RWPE1 (cell line): Measurements from ENCODE around the gene PRKN.
"Not testable (repeated sequence)": the region's sequence is repeated elsewhere in the genome, so short reads cannot be mapped to it uniquely, and the experiment has no call there.

Experiments used
- CTCF ChIA-PET: fragments of 350-600 bp; sonication (Branson Sonifier 250); formaldehyde crosslinking; extraction: SDS; loops from one replicate; lab custom pipeline; 2021; lab: Yijun Ruan, JAX
- POLR2A ChIA-PET: fragments of 400-600 bp; formaldehyde crosslinking; extraction: SDS; loops from one replicate; lab custom pipeline; 2020; ENCODE audit warnings: antibody characterized with exemption; ENCODE audit not compliant: low non-redundant PET; lab: Yijun Ruan, JAX
- DNase-seq: peaks from one replicate; pipeline ENCODE4 v3.0.0; 2012; ENCODE audit warnings: low spot score
- H3K27ac ChIP-seq: fragments of 450-650 bp; 2 replicates; pipeline ENCODE4 v1.5.1; 2017
- CTCF ChIP-seq: fragments of 450-650 bp; conservative IDR thresholded peaks from 2 replicates; pipeline ENCODE4 v1.5.1; 2017; ENCODE audit warnings: low read depth, mild to moderate bottlenecking

PRKN gene

GRCh38 chr6:161344626-161345025 is 1382.9 kb downstream of the PRKN start:
- no peak overlapping the region for H3K27ac ChIP-seq
- no peak for TF ChIP-seq CTCF
- no peak for DNase-seq
- CTCF ChIA-PET: interaction anchor here (1.6 kb wide), 1 partner anchor 8 kb away, joined by 5 read pairs; no protein-coding TSS in a partner anchor
- POLR2A ChIA-PET: no interaction called here

- POLR2A ChIA-PET: no interaction called here
- H3K27ac ChIP-seq: no peak overlapping the region
- CTCF ChIA-PET: interaction anchor here (0.6 kb wide), 1 partner anchor 10 kb away, joined by 5 read pairs; no protein-coding TSS in a partner anchor
- no peak for DNase-seq
- TF ChIP-seq CTCF: no peak
Observed at GRCh38 chr6:161342039-161342438, 1385.5 kb downstream of the PRKN start.

GRCh38 chr6:161341638-161342037 is 1385.9 kb downstream of the PRKN start:
- ChIA-PET POLR2A (no interaction called here), CTCF (interaction anchor here (0.6 kb wide), 1 partner anchor 9 kb away, joined by 5 read pairs; no protein-coding TSS in a partner anchor)
- DNase-seq: no peak
- no peak for TF ChIP-seq CTCF
- H3K27ac ChIP-seq: no peak overlapping the region

- no peak for TF ChIP-seq CTCF
- ChIA-PET POLR2A (no interaction called here), CTCF (interaction anchor here (0.5 kb wide), 1 partner anchor 143 kb away, joined by 3 read pairs; no protein-coding TSS in a partner anchor)
- DNase-seq: no peak
- H3K27ac ChIP-seq: no peak overlapping the region
Observed at GRCh38 chr6:161338015-161338414, 1389.6 kb downstream of the PRKN start.

- TF ChIP-seq CTCF: no peak
- ChIA-PET CTCF (no interaction called here), POLR2A (no interaction called here)
- DNase-seq: no peak
- no peak overlapping the region for H3K27ac ChIP-seq
Observed at GRCh38 chr6:161336479-161336878, 1391.1 kb downstream of the PRKN start.

- TF ChIP-seq CTCF: no peak
- ChIA-PET CTCF (interaction anchor here (0.7 kb wide), 1 partner anchor 813 kb away, joined by 5 read pairs; no protein-coding TSS in a partner anchor), POLR2A (no interaction called here)
- DNase-seq: no peak
- H3K27ac ChIP-seq: no peak overlapping the region
Observed at GRCh38 chr6:161333410-161333809, 1394.2 kb downstream of the PRKN start.

- POLR2A ChIA-PET, DNase-seq, H3K27ac ChIP-seq: not testable (repeated sequence)
- CTCF ChIA-PET: interaction anchor here (0.6 kb wide), 1 partner anchor 48 kb away, joined by 4 read pairs; no protein-coding TSS in a partner anchor
Observed at GRCh38 chr6:161331402-161332081, 1396.0 kb downstream of the PRKN start.
